Stimulated activated CD8-positive, alpha-beta memory T cell treated with anti-CD3 and anti-CD28 coated beads, Interleukin-12 subunit alpha, Interleukin-12 subunit beta, amount 100 ng/mL, for 1 hour (primary cell): ENCODE measurements around the gene PAGE4.

Experiments
- DNase-seq: peaks from one replicate; pipeline ENCODE4 v3.0.0-alpha.2; 2020; ENCODE audit warnings: low read depth

Gene PAGE4

GRCh38 chrX:49876750-49877149 is 47.6 kb downstream of the PAGE4 start:
- no peak for DNase-seq

- no peak for DNase-seq
Measured at GRCh38 chrX:49877397-49878101, 48.4 kb downstream of the PAGE4 start.

- DNase-seq: no peak
Measured at GRCh38 chrX:49878128-49878833, 49.2 kb downstream of the PAGE4 start.

GRCh38 chrX:49878834-49879655 is 49.9 kb downstream of the PAGE4 start, which contains the start of gene USP27X:
USP27X (plus strand) TSS chrX:49879484; CDS start chrX:49880308, 824 bp downstream.
- peak; percentile 62 for DNase-seq

- no peak for DNase-seq
Measured at GRCh38 chrX:49879656-49880277, 50.7 kb downstream of the PAGE4 start.

GRCh38 chrX:49880668-49881067 is 51.6 kb downstream of the PAGE4 start:
- DNase-seq: no peak
